Activated naive CD8-positive, alpha-beta T cell treated with anti-CD3 and anti-CD28 coated beads, Interleukin-2, amount 10 ng/mL, durations not matched to agents 7 days and 5 days (primary cell): ENCODE measurements around the gene NPDC1. TPM values are rescaled to one million over a fixed set of nuclear protein-coding genes. Genes with fewer than 3 reads are reported as not detected.

Experiments
- ATAC-seq: fragments of 150-1000 bp; cut with Tn5 transposase; one replicate; pipeline ENCODE4 v1.10.0; 2021; ENCODE audit warnings: low read depth, moderate library complexity
- POLR2A ChIA-PET: fragments of 350-600 bp; sonication (Branson Sonifier 250); formaldehyde crosslinking; loops from one replicate; lab custom pipeline; 2021; ENCODE audit warnings: antibody characterized with exemption; lab: Charles Lee
- DNase-seq: peaks from one replicate; pipeline ENCODE4 v3.0.0; 2021
- H3K27ac Mint-ChIP-seq: one replicate; pipeline ENCODE4 v1.8.0; 2022; ENCODE audit warnings: mild to moderate bottlenecking, mixed read lengths
- H3K27me3 Mint-ChIP-seq: one replicate; pipeline ENCODE4 v1.8.0; 2022; ENCODE audit warnings: mild to moderate bottlenecking, moderate library complexity, mixed read lengths
- H3K36me3 Mint-ChIP-seq: one replicate; pipeline ENCODE4 v1.8.0; 2021; ENCODE audit warnings: mild to moderate bottlenecking, mixed read lengths
- H3K4me1 Mint-ChIP-seq: one replicate; pipeline ENCODE4 v1.8.0; 2021; ENCODE audit warnings: mixed read lengths
- H3K4me3 Mint-ChIP-seq: one replicate; pipeline ENCODE4 v1.8.0; 2022; ENCODE audit warnings: mild to moderate bottlenecking, moderate library complexity, mixed read lengths
- H3K9me3 Mint-ChIP-seq: one replicate; pipeline ENCODE4 v1.8.0; 2021; ENCODE audit warnings: mixed read lengths
- total RNA-seq, 2 experiments: library from RNA; stranded (reverse); gene quantifications; one replicate each; pipeline ENCODE4 v1.2.3, GENCODE V29; 2021

NPDC1 gene
- total RNA-seq, 2 experiments from 2014 or later = 22.4 to 27.0 TPM

- no peak for ATAC-seq
- POLR2A ChIA-PET = no interaction called here
- H3K27me3 Mint-ChIP-seq = peaks cover 33% of the 10 kb centered on the region
Observed at GRCh38 chr9:137050570-137050969, 4.6 kb upstream of the NPDC1 start.

GRCh38 chr9:137049544-137050449 is 3.8 kb upstream of the NPDC1 start:
- peaks cover 37% of the 10 kb centered on the region for H3K27me3 Mint-ChIP-seq
- H3K4me1 Mint-ChIP-seq = peaks cover 5% of the 10 kb centered on the region
- H3K4me3 Mint-ChIP-seq = no peak overlapping the region
- no peaks in the 10 kb centered on the region for H3K36me3 Mint-ChIP-seq
- DNase-seq = no peak
- peak overlapping the region; percentile 12 for H3K27ac Mint-ChIP-seq
- ATAC-seq = peak; percentile 39
- POLR2A ChIA-PET = interaction anchor here (0.7 kb wide), 1 partner anchor 173 kb away, joined by 3 read pairs; no protein-coding TSS in a partner anchor
- H3K9me3 Mint-ChIP-seq = no peaks in the 10 kb centered on the region

More at GRCh38 chr9:137050570-137050969, 4.6 kb upstream of the NPDC1 start:
- Mint-ChIP-seq H3K4me3 (no peak overlapping the region), H3K9me3 (no peaks in the 10 kb centered on the region), H3K27ac (peak overlapping the region; percentile 56), H3K4me1 (peaks cover 2% of the 10 kb centered on the region), H3K36me3 (no peaks in the 10 kb centered on the region)
- DNase-seq = no peak

GRCh38 chr9:137048655-137049543 is 2.9 kb upstream of the NPDC1 start:
- ATAC-seq = no peak
- Mint-ChIP-seq H3K36me3 (no peaks in the 10 kb centered on the region), H3K27me3 (peaks cover 37% of the 10 kb centered on the region), H3K4me1 (peaks cover 10% of the 10 kb centered on the region), H3K4me3 (no peak overlapping the region), H3K27ac (no peak overlapping the region), H3K9me3 (no peaks in the 10 kb centered on the region)
- POLR2A ChIA-PET = interaction anchor here (0.7 kb wide), 1 partner anchor 174 kb away, joined by 3 read pairs; no protein-coding TSS in a partner anchor
- no peak for DNase-seq

- peak overlapping the region; percentile 71 for H3K4me3 Mint-ChIP-seq
- POLR2A ChIA-PET = interaction anchor here (0.6 to 1.4 kb wide), 3 partner anchors 19 to 80 kb away, joined by 3 to 5 read pairs (median 4); partner anchors contain the start of gene SAPCD2
- H3K27me3 Mint-ChIP-seq = peaks cover 31% of the 10 kb centered on the region
Observed at GRCh38 chr9:137045294-137046087, 486 bp downstream of the NPDC1 start.

GRCh38 chr9:137044502-137045177 is 1.3 kb downstream of the NPDC1 start:
- H3K27me3 Mint-ChIP-seq = peaks cover 24% of the 10 kb centered on the region
- no peaks in the 10 kb centered on the region for H3K9me3 Mint-ChIP-seq
- ATAC-seq = no peak
- DNase-seq = peak; percentile 48
- POLR2A ChIA-PET = interaction anchor here (0.6 to 1.0 kb wide), 2 partner anchors 26 to 79 kb away, joined by 3 to 4 read pairs; partner anchors contain the start of gene SAPCD2
- H3K4me1 Mint-ChIP-seq = peaks cover 10% of the 10 kb centered on the region
- H3K4me3 Mint-ChIP-seq = peak overlapping the region; percentile 71
- H3K27ac Mint-ChIP-seq = no peak overlapping the region
- H3K36me3 Mint-ChIP-seq = no peaks in the 10 kb centered on the region

More at GRCh38 chr9:137045294-137046087, 486 bp downstream of the NPDC1 start:
- peak; percentile 23 for ATAC-seq
- Mint-ChIP-seq H3K27ac (no peak overlapping the region), H3K4me1 (peaks cover 10% of the 10 kb centered on the region), H3K9me3 (no peaks in the 10 kb centered on the region), H3K36me3 (no peaks in the 10 kb centered on the region)
- DNase-seq = no peak

- Mint-ChIP-seq H3K27ac (no peak overlapping the region), H3K36me3 (no peaks in the 10 kb centered on the region), H3K27me3 (peaks cover 20% of the 10 kb centered on the region), H3K4me1 (peaks cover 8% of the 10 kb centered on the region), H3K9me3 (no peaks in the 10 kb centered on the region), H3K4me3 (no peak overlapping the region)
- DNase-seq (no peak), ATAC-seq (no peak)
- POLR2A ChIA-PET = interaction anchor here (1.0 kb wide), 1 partner anchor 26 kb away, joined by 3 read pairs; the partner anchor contains the start of gene SAPCD2
Observed at GRCh38 chr9:137044037-137044436, 1.9 kb downstream of the NPDC1 start.

- Mint-ChIP-seq H3K36me3 (no peaks in the 10 kb centered on the region), H3K9me3 (no peaks in the 10 kb centered on the region), H3K4me3 (no peak overlapping the region), H3K4me1 (peaks cover 8% of the 10 kb centered on the region), H3K27ac (no peak overlapping the region), H3K27me3 (peaks cover 16% of the 10 kb centered on the region)
- POLR2A ChIA-PET = no interaction called here
- no peak for DNase-seq
- ATAC-seq = no peak
Observed at GRCh38 chr9:137042751-137043727, 2.9 kb downstream of the NPDC1 start.

- H3K27me3 Mint-ChIP-seq = peaks cover 7% of the 10 kb centered on the region
- no peaks in the 10 kb centered on the region for H3K9me3 Mint-ChIP-seq
- no peak overlapping the region for H3K4me3 Mint-ChIP-seq
- H3K4me1 Mint-ChIP-seq = peaks cover 8% of the 10 kb centered on the region
- ATAC-seq (no peak), DNase-seq (no peak)
- POLR2A ChIA-PET = no interaction called here
- no peak overlapping the region for H3K27ac Mint-ChIP-seq
- H3K36me3 Mint-ChIP-seq = no peaks in the 10 kb centered on the region
Observed at GRCh38 chr9:137041124-137041523, 4.9 kb downstream of the NPDC1 start.

GRCh38 chr9:137040568-137040967 is 5.4 kb downstream of the NPDC1 start:
- H3K4me3 Mint-ChIP-seq = no peak overlapping the region
- H3K27me3 Mint-ChIP-seq = peaks cover 7% of the 10 kb centered on the region
- H3K36me3 Mint-ChIP-seq = no peaks in the 10 kb centered on the region
- ATAC-seq (no peak), DNase-seq (no peak)
- H3K9me3 Mint-ChIP-seq = no peaks in the 10 kb centered on the region
- H3K4me1 Mint-ChIP-seq = peaks cover 8% of the 10 kb centered on the region
- H3K27ac Mint-ChIP-seq = no peak overlapping the region
- POLR2A ChIA-PET = no interaction called here

GRCh38 chr9:137039611-137040366 is 6.2 kb downstream of the NPDC1 start:
- ATAC-seq (no peak), DNase-seq (no peak)
- Mint-ChIP-seq H3K27me3 (peaks cover 3% of the 10 kb centered on the region), H3K27ac (no peak overlapping the region), H3K9me3 (no peaks in the 10 kb centered on the region), H3K4me1 (peaks cover 6% of the 10 kb centered on the region), H3K36me3 (no peaks in the 10 kb centered on the region), H3K4me3 (no peak overlapping the region)
- POLR2A ChIA-PET = no interaction called here

GRCh38 chr9:137038916-137039315 is 7.1 kb downstream of the NPDC1 start:
- Mint-ChIP-seq H3K9me3 (no peaks in the 10 kb centered on the region), H3K27ac (no peak overlapping the region), H3K27me3 (peaks cover 1% of the 10 kb centered on the region), H3K36me3 (no peaks in the 10 kb centered on the region), H3K4me3 (no peak overlapping the region), H3K4me1 (peaks cover 5% of the 10 kb centered on the region)
- POLR2A ChIA-PET = interaction anchor here (1.0 kb wide), 1 partner anchor 10 kb away, joined by 3 read pairs; no protein-coding TSS in a partner anchor
- no peak for DNase-seq
- ATAC-seq = no peak
